OCI-LY7 (cell line): Measurements from ENCODE around the gene FRMPD2. TPM values are rescaled to one million over a fixed set of nuclear protein-coding genes. Genes with fewer than 3 reads are reported as not detected.
"Not testable (repeated sequence)": the region's sequence is repeated elsewhere in the genome, so short reads cannot be mapped to it uniquely, and the experiment has no call there.

Experiments used
- BruUV-seq: library from RNA; stranded (reverse); fragments of 400-500 nt; replicated peaks from 2 replicates; lab custom pipeline; 2021; lab: Mats Ljungman, UMichigan
- CTCF ChIA-PET: fragments of 300-600 bp; sonication (Branson Sonifier 250); formaldehyde crosslinking; loops from one replicate; lab custom pipeline; 2022; ENCODE audit warnings: antibody characterized with exemption; ENCODE audit not compliant: unreplicated experiment; lab: Charles Lee
- POLR2A ChIA-PET: fragments of 300-600 bp; sonication (Branson Sonifier 250); formaldehyde crosslinking; loops from one replicate; lab custom pipeline; 2022; ENCODE audit warnings: antibody characterized with exemption; lab: Charles Lee
- DNase-seq: peaks from one replicate; pipeline ENCODE4 v3.0.0-alpha.2; 2015; ENCODE audit warnings: low spot score
- H2AFZ ChIP-seq: fragments of 200-600 bp; sonication (generic), shearing (Covaris generic); 2 replicates; pipeline ENCODE4 v1.6.1; 2014; ENCODE audit warnings: mild to moderate bottlenecking, antibody characterized with exemption, low read length, moderate library complexity
- H3K27ac ChIP-seq: fragments of 200-600 bp; sonication (generic); 2 replicates; pipeline ENCODE4 v1.5.1; 2014; ENCODE audit warnings: mixed run types, low read depth, mild to moderate bottlenecking, moderate library complexity, low read length, inconsistent platforms; ENCODE audit not compliant: poor library complexity, severe bottlenecking
- H3K36me3 ChIP-seq: fragments of 200-600 bp; sonication (generic); 2 replicates; pipeline ENCODE4 v1.6.1; 2014; ENCODE audit warnings: mild to moderate bottlenecking, antibody characterized with exemption, low read length, moderate library complexity, mixed read lengths; ENCODE audit not compliant: insufficient read depth
- H3K4me1 ChIP-seq: fragments of 200-600 bp; sonication (generic); 2 replicates; pipeline ENCODE4 v1.5.1; 2014; ENCODE audit warnings: mild to moderate bottlenecking, low read length; ENCODE audit not compliant: insufficient read depth, poor library complexity, severe bottlenecking
- H3K4me2 ChIP-seq: fragments of 200-600 bp; sonication (generic); 2 replicates; pipeline ENCODE4 v1.6.1; 2014; ENCODE audit warnings: mild to moderate bottlenecking, low read length
- H3K4me3 ChIP-seq: fragments of 200-600 bp; sonication (generic); 2 replicates; pipeline ENCODE4 v1.5.1; 2014; ENCODE audit warnings: mild to moderate bottlenecking, low read depth, low read length; ENCODE audit not compliant: poor library complexity, severe bottlenecking
- H3K79me2 ChIP-seq: fragments of 200-600 bp; sonication (generic); 2 replicates; pipeline ENCODE4 v1.6.1; 2016; ENCODE audit warnings: low read depth, mild to moderate bottlenecking, low read length, moderate library complexity, mixed read lengths; ENCODE audit not compliant: insufficient read depth
- H3K9me2 ChIP-seq: fragments of 200-600 bp; sonication (generic); 2 replicates; pipeline ENCODE4 v1.6.1; 2016; ENCODE audit warnings: mild to moderate bottlenecking, low read length, mixed read lengths; ENCODE audit not compliant: insufficient read depth
- H3K9me3 ChIP-seq: fragments of 200-600 bp; sonication (generic); 2 replicates; pipeline ENCODE4 v1.6.1; 2014; ENCODE audit warnings: mild to moderate bottlenecking, mixed run types, low read length, mixed read lengths
- H4K20me1 ChIP-seq: fragments of 200-600 bp; sonication (generic); 2 replicates; pipeline ENCODE4 v1.6.1; 2014; ENCODE audit warnings: mild to moderate bottlenecking, antibody characterized with exemption, low read length, moderate library complexity, mixed read lengths; ENCODE audit not compliant: insufficient read depth
- CTCF ChIP-seq: fragments of 200-600 bp; sonication (generic); conservative IDR thresholded peaks from 2 replicates; pipeline ENCODE4 v1.5.1; 2014; ENCODE audit warnings: mild to moderate bottlenecking, antibody characterized with exemption, low read length, moderate library complexity, mixed read lengths
- EZH2phosphoT487 ChIP-seq: fragments of 200-600 bp; sonication (generic); IDR thresholded peaks from 2 replicates; pipeline ENCODE4 v1.6.1; 2018; ENCODE audit warnings: low read depth, borderline replicate concordance, mild to moderate bottlenecking, mixed run types, antibody characterized with exemption, low read length, moderate library complexity, mixed read lengths
- intact Hi-C: fragments of 100-400 bp; cut with micrococcal nuclease; formaldehyde crosslinking; loops from one replicate; pipeline ENCODE4 v1.10.0; 2022; ENCODE audit not compliant: unreplicated experiment
- total RNA-seq, 2 experiments: library from RNA; depleted of rRNA in 1 of 2; stranded (reverse); fragments of >200 nt in 1 of 2; shearing (Covaris generic) in 1 of 2; gene quantifications; 2 replicates each; pipeline ENCODE4 v1.2.3, GENCODE V29; 2014 to 2022

Gene FRMPD2
- total RNA-seq, 2 experiments from 2014 or later = not detected

- Histone ChIP-seq H3K4me1 (no peaks in the 10 kb centered on the region), H2AFZ (no peak overlapping the region), H3K4me2 (no peak overlapping the region), H3K4me3 (no peak overlapping the region), H3K9me3 (no peaks in the 10 kb centered on the region), H3K27ac (no peak overlapping the region), H3K79me2 (no peaks in the 10 kb centered on the region), H3K36me3 (no peaks in the 10 kb centered on the region), H4K20me1 (no peaks in the 10 kb centered on the region), H3K9me2 (no peaks in the 10 kb centered on the region)
- BruUV-seq = no TSS peak
- ChIA-PET CTCF (no interaction called here), POLR2A (no interaction called here)
- DNase-seq = no peak
- no peak for TF ChIP-seq CTCF
- intact Hi-C loops = no loop called here
Observed at GRCh38 chr10:48192881-48193450, 81.5 kb downstream of the FRMPD2 start.

GRCh38 chr10:48187713-48188485 lies 86.6 kb downstream of the FRMPD2 start:
- Histone ChIP-seq H3K27ac (no peak overlapping the region), H2AFZ (no peak overlapping the region), H3K4me2 (no peak overlapping the region), H3K4me1 (no peaks in the 10 kb centered on the region), H3K9me3 (no peaks in the 10 kb centered on the region), H3K36me3 (no peaks in the 10 kb centered on the region), H4K20me1 (no peaks in the 10 kb centered on the region), H3K9me2 (no peaks in the 10 kb centered on the region), H3K79me2 (no peaks in the 10 kb centered on the region), H3K4me3 (no peak overlapping the region)
- DNase-seq = no peak
- ChIA-PET CTCF (no interaction called here), POLR2A (no interaction called here)
- intact Hi-C loops = no loop called here
- TF ChIP-seq CTCF = no peak
- TF ChIP-seq EZH2phosphoT487 = no peak
- BruUV-seq = no TSS peak

GRCh38 chr10:48187126-48187525 lies 87.4 kb downstream of the FRMPD2 start:
- DNase-seq = no peak
- ChIA-PET POLR2A (no interaction called here), CTCF (no interaction called here)
- no peak overlapping the region for H3K4me3 ChIP-seq
- no peak overlapping the region for H3K27ac ChIP-seq
- intact Hi-C loops = no loop called here
- H3K9me3 ChIP-seq = no peaks in the 10 kb centered on the region
- H3K79me2 ChIP-seq = no peaks in the 10 kb centered on the region
- no peaks in the 10 kb centered on the region for H3K36me3 ChIP-seq
- no peak overlapping the region for H3K4me2 ChIP-seq
- no peaks in the 10 kb centered on the region for H4K20me1 ChIP-seq
- no peak overlapping the region for H2AFZ ChIP-seq
- TF ChIP-seq EZH2phosphoT487 (no peak), CTCF (no peak)
- no peaks in the 10 kb centered on the region for H3K9me2 ChIP-seq
- BruUV-seq = no TSS peak
- H3K4me1 ChIP-seq = no peaks in the 10 kb centered on the region

GRCh38 chr10:48186264-48186804 lies 88.2 kb downstream of the FRMPD2 start:
- H3K9me2 ChIP-seq, H3K9me3 ChIP-seq, DNase-seq, H3K4me2 ChIP-seq, H4K20me1 ChIP-seq, H2AFZ ChIP-seq, BruUV-seq, H3K27ac ChIP-seq, H3K36me3 ChIP-seq, H3K4me3 ChIP-seq, POLR2A ChIA-PET, H3K79me2 ChIP-seq, CTCF ChIA-PET, H3K4me1 ChIP-seq, intact Hi-C loops: not testable (repeated sequence)
